GM12878 (cell line): ENCODE measurements around the gene RHPN2. TPM values are rescaled to one million over a fixed set of nuclear protein-coding genes. Genes with fewer than 3 reads are reported as not detected.

Experiments used
- ATAC-seq: fragments of 200-7000 bp; cut with Tn5 transposase; 3 replicates; pipeline ENCODE4 v1.9.1; 2020; ENCODE audit warnings: mild to moderate bottlenecking, moderate library complexity
- BruUV-seq: library from RNA; stranded (reverse); fragments of 400-500 nt; replicated peaks from 2 replicates; lab custom pipeline; 2021; lab: Mats Ljungman, UMichigan
- CTCF ChIA-PET: fragments of 300-600 bp; sonication (Branson Sonifier 250); formaldehyde crosslinking; extraction: SDS; loops from one replicate; lab custom pipeline; 2021; ENCODE audit warnings: inconsistent platforms; lab: Yijun Ruan, JAX
- POLR2A ChIA-PET: fragments of 350-600 bp; formaldehyde crosslinking; extraction: SDS; loops from one replicate; lab custom pipeline; 2021; ENCODE audit warnings: inconsistent platforms; lab: Charles Lee
- RAD21 ChIA-PET: fragments of 300-600 bp; sonication (Branson Sonifier 250); formaldehyde crosslinking; loops from one replicate; lab custom pipeline; 2023; ENCODE audit warnings: antibody characterized with exemption; ENCODE audit not compliant: unreplicated experiment; lab: Charles Lee
- SMC1A ChIA-PET: fragments of 300-600 bp; sonication (Branson Sonifier 250); formaldehyde crosslinking; loops from one replicate; lab custom pipeline; 2023; ENCODE audit not compliant: unreplicated experiment, uncharacterized antibody; lab: Charles Lee
- DNase-seq: peaks from one replicate; pipeline ENCODE4 v3.0.0-alpha.2; 2011; ENCODE audit warnings: low read depth, low spot score
- FAIRE-seq: peaks from 3 replicates; lab custom pipeline; 2011; peaks lifted over from hg19 to GRCh38; lab: Jason Lieb, UNC
- H2AFZ ChIP-seq: 2 replicates; pipeline ENCODE4 v1.6.0; 2011; ENCODE audit warnings: low read depth, low read length, control low read depth; ENCODE audit not compliant: control insufficient read depth
- H3K27ac ChIP-seq: 2 replicates; pipeline ENCODE4 v1.5.1; 2011; ENCODE audit warnings: control low read depth; ENCODE audit not compliant: control insufficient read depth, insufficient read depth
- H3K27me3 ChIP-seq, 2 experiments: replicated peaks in 1 of 2; 2 replicates each; pipeline versions ENCODE4 v1.6.0 to v1.6.1; 2011; ENCODE audit warnings: low read length in 1 of 2; ENCODE audit not compliant: control insufficient read depth in 2 of 2, insufficient read depth in 2 of 2
- H3K36me3 ChIP-seq, 2 experiments: 2 replicates each; pipeline ENCODE4 v1.5.1; 2011; ENCODE audit warnings: low read length in 1 of 2; ENCODE audit not compliant: control insufficient read depth in 2 of 2, insufficient read depth in 2 of 2
- H3K4me1 ChIP-seq: 2 replicates; pipeline ENCODE4 v1.6.1; 2011; ENCODE audit warnings: mild to moderate bottlenecking, low read length, moderate library complexity, mixed read lengths; ENCODE audit not compliant: control insufficient read depth, insufficient read depth
- H3K4me2 ChIP-seq: 2 replicates; pipeline ENCODE4 v1.6.0; 2011; ENCODE audit warnings: control low read depth; ENCODE audit not compliant: control insufficient read depth, insufficient read depth
- H3K4me3 ChIP-seq: fragments of 200-600 bp; sonication (generic); 2 replicates; pipeline ENCODE4 v1.5.1; 2016
- H3K79me2 ChIP-seq: 2 replicates; pipeline ENCODE4 v1.6.0; 2011; ENCODE audit warnings: low read length; ENCODE audit not compliant: control insufficient read depth, insufficient read depth
- H3K9ac ChIP-seq: 2 replicates; pipeline ENCODE4 v1.8.0; 2011; ENCODE audit warnings: low read length, control low read depth, mixed read lengths; ENCODE audit not compliant: control insufficient read depth, insufficient read depth
- H3K9me3 ChIP-seq: replicated peaks from 3 replicates; pipeline ENCODE4 v1.5.1; 2011; ENCODE audit warnings: mild to moderate bottlenecking, low read length; ENCODE audit not compliant: control insufficient read depth, insufficient read depth
- H4K20me1 ChIP-seq: 2 replicates; pipeline ENCODE4 v1.6.0; 2011; ENCODE audit not compliant: control insufficient read depth, insufficient read depth
- CBX5 ChIP-seq: sonication (generic); IDR thresholded peaks from 2 replicates; pipeline ENCODE4 v1.6.1; 2016; ENCODE audit warnings: low read depth, moderate library complexity, mild to moderate bottlenecking, inconsistent platforms
- GATAD2B ChIP-seq: fragments of 450-650 bp; conservative IDR thresholded peaks from 2 replicates; pipeline ENCODE4 v1.6.1; 2017; ENCODE audit warnings: low read depth, mild to moderate bottlenecking, moderate library complexity
- HDAC2 ChIP-seq: fragments of 200-600 bp; sonication (generic); IDR thresholded peaks from 2 replicates; pipeline ENCODE4 v1.6.1; 2017
- PRDM15 ChIP-seq: fragments of 450-650 bp; formaldehyde crosslinking; IDR thresholded peaks from 2 replicates; pipeline ENCODE4 v1.4.0; 2020; ENCODE audit warnings: mild to moderate bottlenecking, moderate library complexity
- RUNX3 ChIP-seq: IDR thresholded peaks from 2 replicates; pipeline ENCODE4 v1.6.1; 2012; ENCODE audit warnings: low read length, inconsistent platforms
- STAT3 ChIP-seq: IDR thresholded peaks from 2 replicates; pipeline ENCODE4 v1.6.1; 2011; ENCODE audit warnings: low read depth, low read length, improper control_type of control experiment
- ZBED1 ChIP-seq: IDR thresholded peaks from 2 replicates; pipeline ENCODE4 v1.6.1; 2016; ENCODE audit warnings: borderline replicate concordance
- WGBS: methylation state at CpG from one replicate; pipeline ENCODE4 v1.1.6; 2016; ENCODE audit warnings: low lambda C conversion rate; ENCODE audit not compliant: insufficient replicate concordance, insufficient coverage; ENCODE audit errors: missing lambda C conversion rate; 5-methylcytosine and 5-hydroxymethylcytosine counted together
- in situ Hi-C: fragments of 300-500 bp; cut with MboI; formaldehyde crosslinking; loops from 9 replicates; pipeline ENCODE4 v1.14.3; 2018; ENCODE audit warnings: mixed read lengths
- intact Hi-C: fragments of 100-400 bp; cut with micrococcal nuclease; formaldehyde crosslinking; loops from one replicate; pipeline ENCODE4 v1.14.2; 2022; ENCODE audit not compliant: unreplicated experiment
- polyA plus RNA-seq, 11 experiments: library from polyadenylated mRNA; depleted of rRNA in 4 of 11; unstranded in 6 of 11; stranded (reverse) in 5 of 11; fragments of >200 nt; fragmentation: Nextera tagmentation in 4 of 11; fragmentation: Illumina TruSeq in 1 of 11; extraction: Ambion mirVana in 4 of 11; extraction: Trizol in 1 of 11; gene quantifications; 1 replicate in 1 of 11; 2 replicates in 10 of 11; pipeline versions ENCODE4 v1.2.1 to v1.2.3, GENCODE V29; 2011 to 2016; ENCODE audit warnings: inconsistent platforms in 2 of 11, missing spikeins in 2 of 11, low read depth in 1 of 11
- total RNA-seq, 4 experiments: library from RNA; depleted of rRNA in 3 of 4; stranded (reverse); fragments of >200 nt in 3 of 4; fragmentation: Illumina TruSeq in 1 of 4; extraction: Trizol in 1 of 4; gene quantifications; 2 replicates each; pipeline versions ENCODE4 v1.2.1 to v1.2.3, GENCODE V29; 2013 to 2021

The RHPN2 gene
- total and polyA plus RNA-seq, 10 of the 15 experiments (the other 5 are each of a cell fraction or from before 2014, with no cell fraction given) = 0.71 to 7.4 (median 3.7) TPM

GRCh38 chr19:33108161-33108560 lies 43.5 kb upstream of the RHPN2 start (continued):
- TF ChIP-seq CBX5 (no peak), HDAC2 (no peak), PRDM15 (no peak), ZBED1 (no peak)
- TF ChIP-seq, all 136 proteins: peak for 0

- DNase-seq (no peak), FAIRE-seq (no peak), ATAC-seq (no peak)
- 97% methylated on average over 6 of the region's 6 CpGs for WGBS
- Histone ChIP-seq H3K4me2 (no peak overlapping the region), H3K4me1 (no peaks in the 10 kb centered on the region), H4K20me1 (no peaks in the 10 kb centered on the region), H3K9ac (no peak overlapping the region), H3K4me3 (no peak overlapping the region), H3K27me3 (no peaks in the 10 kb centered on the region), H3K9me3 (no peaks in the 10 kb centered on the region), H3K36me3 (peaks cover 8 to 24% of the 10 kb centered on the region in 2 experiments), H3K79me2 (no peaks in the 10 kb centered on the region)
- intact Hi-C loops (no loop called here), in situ Hi-C loops (no loop called here)
- ChIA-PET CTCF (no interaction called here), POLR2A (no interaction called here), RAD21 (no interaction called here)
- BruUV-seq = no TSS peak
- TF ChIP-seq GATAD2B (no peak), RUNX3 (no peak), STAT3 (no peak)
- TF ChIP-seq, all 136 proteins: peak for 0
- Histone ChIP-seq H3K27ac (no peak overlapping the region), H2AFZ (no peak overlapping the region)
- SMC1A ChIA-PET = no interaction called here
Observed at GRCh38 chr19:33102893-33103292, 38.2 kb upstream of the RHPN2 start.
